GM18519 (cell line): ENCODE measurements around the gene UBA6.
"Not testable (repeated sequence)": the region's sequence is repeated elsewhere in the genome, so short reads cannot be mapped to it uniquely, and the experiment has no call there.

ENCODE experiments used
- ATAC-seq: cut with Tn5 transposase; IDR thresholded peaks from one replicate; pipeline ENCODE4 v1.9.1; 2021; ENCODE audit warnings: mild to moderate bottlenecking, moderate library complexity; ENCODE audit not compliant: unreplicated experiment, low FRiP score

The UBA6 gene

DNA sequence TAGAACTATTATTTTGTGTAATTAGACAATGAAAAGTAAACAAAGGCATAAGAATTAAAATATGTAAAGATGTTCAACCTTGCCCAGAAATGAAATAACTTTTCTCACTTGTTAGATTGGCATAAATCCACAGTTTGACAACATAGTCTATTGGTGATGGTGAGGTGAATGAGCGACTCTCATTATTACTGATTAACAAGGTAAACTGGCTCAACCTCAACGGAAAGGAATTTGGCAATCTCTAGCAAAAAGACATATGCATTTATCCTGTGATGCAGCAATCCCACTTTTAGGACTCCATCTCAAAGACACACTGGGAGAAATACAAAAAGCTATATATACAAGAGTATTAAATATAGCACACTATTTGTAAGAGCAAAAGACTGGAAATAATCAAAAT lies 22.3 kb downstream of the UBA6 start:
- no peak for ATAC-seq

DNA sequence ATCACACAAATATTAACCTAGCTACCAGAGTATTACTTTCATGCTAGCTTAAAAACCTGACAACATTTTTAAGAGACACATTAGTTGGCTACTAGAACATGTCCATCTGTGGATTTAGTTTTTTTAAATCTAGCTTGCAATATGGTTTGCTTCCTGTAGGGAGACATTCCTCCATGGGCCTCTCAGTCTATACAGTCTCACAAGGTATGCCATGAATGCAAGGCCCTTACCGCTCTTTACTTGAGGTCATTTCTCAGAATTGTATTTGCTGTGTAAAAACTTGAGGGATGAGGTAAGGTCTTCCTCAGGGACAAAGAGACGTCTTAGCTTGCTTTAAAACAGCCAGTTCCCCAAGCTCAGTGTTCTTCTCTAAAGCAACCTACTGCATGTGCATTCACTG lies 26.9 kb downstream of the UBA6 start:
- no peak for ATAC-seq

DNA sequence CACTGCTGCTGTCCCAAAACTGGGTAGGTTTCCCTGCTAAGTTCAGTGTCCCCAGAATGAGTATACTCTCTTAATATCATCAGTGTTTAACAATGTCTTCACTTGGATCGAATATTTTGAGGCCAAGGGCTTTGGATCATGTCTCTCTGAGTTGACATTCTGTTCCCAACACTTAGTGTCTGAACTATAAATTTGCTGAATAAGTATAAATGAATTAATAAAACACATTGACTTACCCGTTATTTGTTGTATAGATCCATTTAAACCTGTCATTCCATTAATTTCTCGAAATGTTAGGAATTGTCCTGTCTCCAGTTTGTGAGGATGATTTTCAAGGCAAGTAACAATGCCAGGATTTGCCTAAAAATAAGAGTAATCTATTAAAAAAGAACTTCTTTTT lies 32.6 kb downstream of the UBA6 start:
- no peak for ATAC-seq

DNA sequence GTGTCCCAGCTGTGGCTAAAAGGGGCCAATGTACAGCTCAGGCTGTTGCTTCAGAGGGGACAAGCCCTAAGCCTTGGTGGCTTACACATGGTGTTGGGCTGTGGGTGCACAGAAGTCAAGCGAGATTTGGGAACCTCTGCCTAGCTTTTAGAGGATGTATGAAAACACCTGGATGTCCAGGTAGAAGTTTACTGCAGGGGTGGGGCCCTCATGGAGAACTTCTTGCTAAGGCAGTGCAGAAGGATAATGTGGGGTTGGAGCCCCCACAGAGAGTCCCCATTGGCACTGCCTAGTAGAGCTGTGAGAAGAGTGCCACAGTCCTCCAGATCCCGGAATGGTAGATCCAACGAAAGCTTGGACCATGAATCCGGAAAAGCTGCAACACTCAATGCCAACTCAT lies 40.5 kb downstream of the UBA6 start:
- no peak for ATAC-seq

DNA sequence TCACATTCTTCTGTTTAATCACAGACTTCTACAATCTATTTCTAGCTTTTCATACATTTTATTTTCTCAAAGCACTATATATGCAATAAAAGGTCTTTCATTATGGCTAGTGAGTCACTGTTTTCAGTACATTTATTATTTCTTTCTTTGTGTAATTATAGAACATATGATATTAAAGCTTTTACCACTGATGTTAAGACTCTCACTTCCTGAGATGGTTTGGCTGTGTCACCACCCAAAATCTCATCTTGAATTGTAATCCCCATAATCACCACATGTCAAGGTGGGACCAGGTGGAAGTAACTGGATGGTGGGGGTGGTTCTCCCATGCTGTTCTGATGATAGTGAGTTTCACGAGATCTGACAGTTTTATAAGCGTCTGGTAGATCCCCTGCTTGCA lies 41.9 kb downstream of the UBA6 start:
- ATAC-seq, result no peak

DNA sequence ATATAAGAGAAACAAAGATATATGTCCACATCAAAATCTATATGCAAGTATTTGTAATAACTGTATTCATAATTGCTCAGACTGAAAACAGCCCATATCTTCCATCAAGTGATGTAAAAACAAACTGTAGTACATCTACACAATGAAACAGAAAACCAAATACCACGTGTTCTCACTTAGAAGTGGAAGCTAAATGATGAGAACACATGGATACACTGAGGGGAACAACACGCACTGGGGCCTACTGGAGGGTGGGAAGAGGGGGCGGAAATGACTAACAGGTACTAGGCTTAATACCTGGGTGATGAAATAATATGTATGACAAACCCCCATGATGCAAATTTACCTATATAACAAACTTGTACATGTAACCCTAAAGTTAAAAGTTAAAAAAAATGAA lies 42.7 kb downstream of the UBA6 start:
- ATAC-seq, result no peak

DNA sequence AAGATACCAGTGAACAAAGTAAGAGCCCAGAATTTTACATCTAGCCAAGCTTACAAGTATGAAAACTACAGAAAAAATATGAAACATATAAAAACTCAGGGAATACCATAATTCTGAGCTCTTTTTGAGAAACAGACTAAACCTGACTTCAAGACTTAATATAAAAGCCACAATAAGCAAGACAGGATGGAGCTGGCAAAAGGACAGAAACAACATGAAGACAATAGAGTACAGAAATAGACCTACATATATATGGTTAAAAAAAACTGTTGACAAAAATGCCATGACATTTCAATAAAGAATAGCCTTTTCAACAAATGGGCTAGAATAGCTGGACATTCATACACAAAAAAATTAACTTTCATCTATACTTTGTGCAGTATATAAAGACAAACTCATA lies 49.4 kb downstream of the UBA6 start:
- no peak for ATAC-seq

DNA sequence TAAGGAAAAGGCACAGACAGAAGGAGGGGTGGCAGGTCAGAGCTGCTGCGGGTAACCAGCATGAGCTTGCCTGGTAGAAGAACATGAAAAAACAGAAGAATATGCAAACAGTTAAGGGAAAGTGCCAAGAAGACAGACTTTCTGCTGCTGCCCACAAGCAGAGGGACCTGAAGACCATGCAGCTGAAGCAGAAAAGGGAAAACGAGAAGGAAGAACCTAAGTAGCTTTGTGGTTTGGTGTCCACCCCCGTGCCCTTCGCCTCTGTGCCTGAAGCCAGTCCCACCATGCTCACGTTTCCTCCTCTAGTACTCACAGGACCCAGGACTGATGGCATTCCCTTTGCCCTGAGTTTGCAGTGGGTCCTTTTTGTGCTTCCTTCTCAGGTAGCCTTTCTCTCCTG lies 62.8 kb downstream of the UBA6 start:
- no peak for ATAC-seq

DNA sequence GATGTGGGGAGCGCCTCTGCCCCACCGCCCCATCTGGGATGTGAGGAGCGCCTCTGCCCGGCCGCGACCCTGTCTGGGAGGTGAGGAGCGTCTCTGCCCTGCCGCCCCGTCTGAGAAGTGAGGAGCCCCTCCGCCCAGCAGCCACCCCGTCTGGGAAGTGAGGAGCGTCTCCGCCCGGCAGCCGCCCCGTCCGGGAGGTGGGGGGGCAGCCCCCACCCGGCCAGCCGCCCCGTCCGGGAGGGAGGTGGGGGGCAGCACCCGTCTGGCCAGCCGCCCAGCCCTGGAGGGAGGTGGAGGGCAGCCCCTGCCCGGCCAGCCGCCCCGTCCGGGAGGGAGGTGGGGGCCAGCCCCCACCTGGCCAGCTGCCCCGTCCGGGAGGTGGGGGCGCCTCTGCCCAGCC lies 64.0 kb downstream of the UBA6 start:
- ATAC-seq, result not testable (repeated sequence)

DNA sequence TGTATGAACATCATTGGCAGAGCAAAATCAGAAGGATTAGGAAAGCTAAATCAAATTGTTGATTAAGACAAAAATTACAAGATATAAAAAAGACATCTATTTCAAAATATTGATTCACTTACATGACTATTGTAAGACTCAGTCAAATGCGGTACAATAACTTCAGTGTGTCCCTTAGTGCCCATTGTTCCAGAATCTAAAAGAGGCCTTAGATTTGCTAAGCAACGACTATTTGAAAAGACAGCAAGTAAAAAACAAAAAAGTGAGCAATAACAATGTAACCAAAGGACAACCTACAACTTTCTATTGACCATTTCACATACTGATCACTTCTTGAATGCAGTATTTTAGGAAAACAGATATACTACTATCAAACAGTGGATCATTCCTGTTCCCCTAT lies 65.6 kb downstream of the UBA6 start:
- ATAC-seq, result no peak

DNA sequence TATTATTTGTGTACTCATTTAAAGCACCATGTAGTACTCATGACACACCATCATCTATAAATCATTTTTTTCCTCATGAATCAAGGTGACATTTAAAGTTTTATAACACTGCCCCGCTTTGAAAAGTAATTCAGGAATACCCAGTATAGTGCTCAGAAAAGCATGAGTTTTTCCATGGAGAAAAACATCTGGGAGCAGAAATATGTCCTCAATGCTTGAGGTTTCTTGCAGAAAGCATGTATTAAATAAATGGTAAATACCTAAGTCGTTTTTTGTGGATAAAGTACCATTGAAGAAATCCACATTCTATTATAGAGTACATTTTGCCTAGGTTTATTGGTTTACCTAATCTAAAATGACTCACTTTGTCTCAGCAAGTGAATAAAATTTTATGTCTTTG lies 66.2 kb downstream of the UBA6 start:
- ATAC-seq, result no peak

DNA sequence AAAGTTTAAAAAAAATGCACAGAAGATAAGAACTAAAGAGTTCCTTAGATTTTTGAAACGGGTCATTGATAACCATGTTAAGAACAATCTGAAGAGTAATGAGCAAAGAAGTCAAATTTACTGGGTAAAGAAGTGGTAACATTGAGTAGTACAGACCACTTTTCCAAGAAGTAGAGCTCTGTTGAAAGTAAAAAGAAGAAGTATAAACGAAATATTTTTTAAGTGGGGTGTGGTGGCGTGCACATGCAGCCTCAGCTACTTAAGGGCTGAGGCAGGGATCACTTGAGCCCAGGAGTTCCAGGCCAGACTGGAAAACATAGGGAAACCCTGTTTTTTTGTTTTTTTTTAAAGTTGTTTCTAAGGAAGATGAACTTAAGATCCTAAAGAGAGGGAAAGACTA lies 68.5 kb downstream of the UBA6 start:
- no peak for ATAC-seq

DNA sequence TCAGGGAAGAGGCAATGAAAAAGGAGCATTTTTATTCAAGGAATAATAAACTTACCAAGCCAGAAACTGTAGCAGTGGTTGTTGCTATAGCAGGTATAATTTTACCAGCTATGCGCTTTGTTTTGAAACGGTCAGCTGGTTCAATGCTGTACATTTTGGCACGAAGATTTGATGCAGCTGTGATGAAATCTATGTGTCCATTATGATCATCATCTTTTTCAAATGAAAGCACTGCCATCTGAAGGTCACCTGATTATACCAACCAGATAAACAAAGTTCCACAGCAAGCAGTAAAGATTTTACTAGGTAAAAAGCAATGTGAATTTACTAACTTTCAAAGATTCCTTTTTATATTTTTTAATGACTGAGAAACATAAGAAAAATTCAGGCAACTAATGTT lies 76.0 kb downstream of the UBA6 start:
- no peak for ATAC-seq

DNA sequence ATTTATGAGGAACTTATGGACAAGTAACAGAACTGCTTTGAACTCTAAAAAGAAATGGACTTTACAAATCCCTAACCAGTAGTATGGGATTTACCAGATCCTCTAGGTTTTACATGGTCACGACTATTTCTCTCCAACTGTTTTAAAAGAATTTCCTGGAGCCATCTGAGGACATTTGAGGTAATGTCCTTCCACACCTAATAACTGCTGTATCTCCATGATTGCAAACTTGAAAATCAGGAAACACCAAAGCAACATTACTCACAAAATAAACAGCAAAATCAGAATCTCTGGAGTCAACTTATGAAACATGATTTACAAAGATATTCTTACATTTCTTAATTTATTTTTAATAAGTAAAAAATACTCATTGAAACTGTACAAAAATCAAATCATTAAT lies 84.5 kb downstream of the UBA6 start:
- no peak for ATAC-seq

DNA sequence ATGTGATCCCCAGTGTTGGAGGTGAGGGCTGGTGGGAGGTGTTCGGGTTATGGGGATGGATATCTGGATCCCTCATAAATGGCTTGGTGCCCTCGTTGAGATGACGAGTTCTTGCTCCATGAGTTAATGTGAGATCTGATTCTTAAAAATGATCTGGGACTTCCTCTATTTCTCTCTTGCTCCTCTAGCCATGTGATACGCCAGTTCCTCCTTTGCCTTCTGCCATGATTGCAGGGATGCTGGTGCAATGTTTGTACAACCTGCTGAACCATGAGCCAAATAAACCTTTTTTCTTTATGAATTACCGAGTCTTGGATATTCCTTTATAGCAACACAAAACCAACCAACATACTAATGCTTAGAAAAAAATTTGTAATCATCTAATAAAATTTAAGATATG lies 85.8 kb downstream of the UBA6 start:
- no peak for ATAC-seq

DNA sequence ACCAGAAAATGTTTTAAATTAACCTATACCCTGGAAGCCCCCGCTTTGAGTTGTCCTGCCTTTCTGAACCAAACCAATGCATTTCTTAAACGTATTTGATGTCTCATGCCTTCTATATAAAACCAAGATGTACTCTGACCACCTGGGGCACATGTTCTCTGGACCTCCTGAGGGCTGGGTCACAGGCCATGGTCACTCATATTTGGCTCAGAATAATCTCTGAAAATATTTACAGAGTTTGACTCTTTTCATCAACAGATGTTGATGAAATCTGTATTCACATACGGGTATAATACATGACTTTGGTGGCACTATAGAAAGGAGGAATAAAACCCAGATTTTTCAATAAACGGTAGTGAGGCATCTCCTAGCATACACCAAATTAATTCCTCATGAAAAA lies 86.8 kb downstream of the UBA6 start:
- ATAC-seq, result no peak

DNA sequence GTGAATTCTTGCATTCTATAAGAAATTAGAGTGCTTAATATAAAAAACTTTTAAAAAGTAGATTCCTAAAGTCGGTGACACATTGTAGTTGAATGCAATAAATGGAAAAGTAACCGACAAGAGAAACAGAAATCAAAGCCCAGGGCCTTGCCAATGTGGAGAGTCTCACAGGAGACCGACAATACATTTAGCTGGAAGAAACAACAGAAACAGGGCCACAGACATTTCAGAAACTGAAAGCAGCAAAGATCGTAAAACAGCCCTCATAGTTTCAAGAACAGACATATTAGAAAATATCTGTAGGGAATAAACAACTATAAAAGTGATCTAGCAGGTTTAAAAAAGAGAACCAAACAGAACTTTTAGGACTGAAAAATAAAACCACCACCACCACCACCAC lies 92.9 kb downstream of the UBA6 start:
- ATAC-seq, result no peak

DNA sequence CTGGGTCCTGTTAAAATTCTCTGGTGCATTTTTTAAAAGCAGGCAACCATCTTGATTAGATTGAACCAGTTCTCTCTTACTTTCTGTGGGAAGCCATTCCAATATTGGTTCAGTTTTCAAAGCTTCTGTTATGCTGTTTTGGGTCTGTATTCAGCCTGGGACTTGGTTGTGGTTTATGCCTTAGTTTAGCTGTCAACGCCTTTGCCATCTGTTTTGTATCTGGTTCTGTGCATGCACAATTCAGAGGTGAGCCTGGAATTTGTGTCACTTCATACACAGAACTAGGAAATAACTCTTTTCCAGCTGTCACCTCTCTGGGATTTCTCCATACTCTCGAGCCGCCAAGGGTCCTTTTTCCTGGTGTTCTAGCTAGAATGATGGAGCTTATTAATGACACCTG lies 96.2 kb downstream of the UBA6 start:
- ATAC-seq, result no peak

DNA sequence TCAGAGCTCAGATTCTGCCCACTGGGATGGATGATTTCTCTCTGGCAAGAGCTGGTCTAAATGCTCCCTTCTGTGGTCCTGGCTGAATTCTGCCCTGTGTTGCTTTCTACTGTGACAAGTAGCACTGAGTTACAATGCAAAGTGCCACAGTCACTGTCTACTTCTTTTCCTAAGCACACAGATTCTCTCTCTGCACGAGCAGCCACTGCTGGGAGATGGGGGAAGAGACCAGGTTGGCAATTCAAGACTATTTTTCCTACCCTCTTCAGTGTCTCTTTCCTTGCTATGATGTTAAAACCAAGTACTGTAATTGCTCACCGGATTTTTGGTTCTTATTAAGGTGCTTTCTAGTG lies 97.0 kb downstream of the UBA6 start:
- no peak for ATAC-seq

DNA sequence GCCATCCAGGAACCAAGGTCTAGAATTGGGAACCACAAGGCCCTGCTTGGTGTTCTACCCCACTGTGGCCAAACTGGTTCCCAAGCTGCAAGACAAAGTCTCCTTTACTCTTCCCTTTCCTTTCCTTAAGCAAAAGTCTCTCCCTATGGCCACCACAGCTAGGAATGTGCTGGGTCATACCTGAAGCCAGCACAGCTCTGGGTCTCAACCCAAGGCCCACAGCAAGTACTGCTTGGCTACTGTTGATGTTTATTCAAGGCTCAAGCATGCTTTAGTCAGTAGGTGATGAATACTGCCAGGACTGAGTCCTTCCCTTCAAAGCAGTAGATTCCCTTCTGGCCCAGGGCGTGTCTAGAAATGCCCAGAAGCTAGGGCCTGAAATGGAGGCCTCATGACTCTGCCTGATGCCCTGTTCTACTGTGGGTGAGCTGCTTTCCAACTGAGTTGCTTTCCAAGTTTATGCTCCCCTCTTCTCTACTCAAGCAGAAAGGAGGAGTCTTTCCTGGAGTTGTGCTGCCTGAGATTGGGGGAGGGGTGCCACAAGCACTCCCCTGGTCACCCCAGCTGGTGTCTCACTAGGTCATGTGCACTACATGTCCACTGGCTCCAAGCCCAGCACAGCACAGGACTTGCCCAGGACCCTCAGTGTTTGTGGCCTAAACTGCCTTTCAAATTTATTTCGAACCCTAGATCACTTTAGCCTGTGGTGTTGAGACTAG lies 97.5 kb downstream of the UBA6 start:
- no peak for ATAC-seq

DNA sequence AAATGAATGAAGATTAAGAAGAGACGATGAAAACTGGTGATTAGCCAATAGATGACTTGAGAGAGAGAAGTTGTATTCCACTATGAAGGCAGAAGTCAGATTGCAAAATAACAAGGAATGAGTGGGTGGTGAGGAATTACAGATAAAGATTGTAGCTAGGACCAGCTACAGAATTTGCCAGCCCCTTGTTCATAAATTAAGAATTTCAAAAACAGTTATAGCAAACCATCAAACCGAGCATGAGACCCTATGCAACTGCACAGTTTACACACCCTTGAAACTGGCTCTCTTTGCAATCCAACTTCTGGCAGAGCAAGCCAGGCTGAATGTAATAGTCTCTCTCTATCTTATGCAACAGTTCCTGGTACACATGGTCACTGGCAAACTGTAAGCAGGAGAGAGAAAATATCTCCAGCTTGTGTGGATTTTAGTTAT lies 107.2 kb downstream of the UBA6 start:
- ATAC-seq, result no peak

DNA sequence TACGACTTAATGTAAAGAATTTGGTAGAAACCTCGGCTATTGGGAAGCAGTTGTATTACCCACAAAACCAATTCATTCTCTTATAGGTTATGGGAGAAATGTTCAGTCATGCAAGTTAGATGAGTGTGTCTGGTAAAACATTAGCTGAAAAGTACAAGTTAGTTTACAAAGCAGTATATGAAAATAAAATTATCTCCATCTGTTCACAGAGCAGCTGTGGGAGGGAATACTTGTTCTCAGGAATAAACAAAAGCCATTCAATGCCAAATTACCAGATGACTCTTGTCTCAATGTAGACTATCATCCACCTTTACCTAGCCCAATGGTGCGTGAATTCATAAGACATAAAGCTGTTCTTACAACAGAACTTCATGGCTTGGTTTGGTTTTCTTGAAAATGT lies 113.8 kb downstream of the UBA6 start:
- no peak for ATAC-seq

DNA sequence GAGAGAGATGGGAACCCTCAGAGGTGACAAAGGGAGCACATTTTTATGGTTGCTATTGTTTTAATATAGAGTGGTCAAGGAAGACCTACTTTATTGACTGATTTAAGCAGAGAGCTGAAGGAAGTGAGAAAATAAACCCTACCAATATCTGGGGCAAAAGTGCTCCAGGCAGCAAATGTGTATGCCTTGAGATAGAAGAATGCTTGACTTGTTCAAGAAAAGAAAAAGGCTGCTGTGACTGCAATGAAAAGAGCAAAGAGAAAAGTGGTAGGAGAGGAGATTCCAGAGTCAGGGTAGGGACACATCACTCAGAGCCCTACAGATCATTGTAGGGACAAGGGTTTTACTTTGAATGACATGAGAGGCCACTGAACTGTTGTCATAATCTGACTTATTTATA lies 116.5 kb downstream of the UBA6 start:
- no peak for ATAC-seq
